GM12878 (cell line): ENCODE results near the gene PPAT.

Experiments used
- ATF2 ChIP-seq: IDR thresholded peaks from 2 replicates; pipeline ENCODE4 v1.6.1; 2012; ENCODE audit warnings: low read length, inconsistent platforms
- EZH2 ChIP-seq: IDR thresholded peaks from 2 replicates; pipeline ENCODE4 v1.6.1; 2012; ENCODE audit warnings: low read depth, mild to moderate bottlenecking, control low read depth, inconsistent platforms, low read length, borderline replicate concordance; ENCODE audit not compliant: control insufficient read depth
- POLR2AphosphoS5 ChIP-seq: IDR thresholded peaks from 2 replicates; pipeline ENCODE4 v1.6.1; 2011; ENCODE audit warnings: mild to moderate bottlenecking, low read length, inconsistent platforms
- RAD21 ChIP-seq: IDR thresholded peaks from 2 replicates; pipeline ENCODE4 v1.6.1; 2011; ENCODE audit warnings: mild to moderate bottlenecking, low read depth, low read length, moderate library complexity; ENCODE audit not compliant: insufficient read depth
- YY1 ChIP-seq: IDR thresholded peaks from 2 replicates; pipeline ENCODE4 v1.6.1; 2011; ENCODE audit warnings: low read depth, mild to moderate bottlenecking, low read length
- ZNF207 ChIP-seq: fragments of 450-650 bp; IDR thresholded peaks from 2 replicates; pipeline ENCODE4 v1.6.1; 2014; ENCODE audit warnings: antibody characterized with exemption, mild to moderate bottlenecking, borderline replicate concordance

GRCh38 chr4:56371426-56372220, 63.8 kb downstream of the PPAT start:
- TF ChIP-seq ZNF207 (no peak), ATF2 (no peak), RAD21 (no peak), EZH2 (no peak), POLR2AphosphoS5 (no peak), YY1 (no peak)
